Measurements from ENCODE around the gene LRMDA.

DNA sequence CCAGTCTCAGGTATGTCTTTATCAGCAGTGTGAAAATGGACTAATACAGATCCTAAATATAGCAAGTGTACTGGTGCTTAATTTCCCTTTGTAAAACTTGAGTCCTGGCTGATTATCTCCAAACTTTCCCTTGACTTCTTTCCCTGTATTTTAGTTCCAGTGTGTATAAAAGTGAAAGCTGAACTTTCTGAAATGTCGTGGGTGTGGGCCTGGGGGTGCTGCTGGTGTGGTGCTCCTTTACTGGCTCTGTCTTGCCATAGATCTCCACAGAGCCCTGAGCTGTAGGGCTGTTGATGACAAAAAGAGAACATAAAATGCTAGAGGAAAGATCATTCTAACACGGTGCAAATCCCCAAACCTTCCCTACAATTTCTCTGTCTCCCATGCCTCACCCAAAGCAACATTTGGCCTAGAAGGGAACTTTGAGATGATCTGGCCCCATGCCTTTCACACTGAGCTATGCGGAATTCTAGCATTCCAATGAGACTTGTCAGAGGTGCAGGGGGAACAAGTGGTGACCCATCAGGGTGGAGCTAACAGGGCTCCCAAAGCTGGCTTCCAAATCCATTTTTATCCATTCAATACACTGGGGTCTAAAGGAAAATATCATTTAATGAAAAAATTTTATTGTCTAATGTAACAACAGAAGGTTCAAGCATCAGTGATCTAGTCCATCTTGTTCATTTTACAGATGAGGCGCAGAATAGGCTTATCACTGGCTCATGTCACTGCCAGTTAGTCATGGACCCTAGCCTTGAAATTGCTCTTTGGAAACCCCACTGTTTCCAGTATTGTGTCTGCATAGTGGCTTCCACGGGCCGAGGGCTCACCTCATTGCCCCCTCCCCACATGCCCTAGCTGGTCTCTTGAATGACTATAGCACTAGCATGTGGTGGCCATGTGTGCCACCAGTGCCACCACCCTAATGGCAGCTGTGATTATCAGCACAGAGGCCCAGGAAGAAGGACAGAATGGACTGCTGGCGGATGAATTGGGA is 1000.9 kb downstream of the LRMDA start:
- TF ChIP-seq, protein P1, sequence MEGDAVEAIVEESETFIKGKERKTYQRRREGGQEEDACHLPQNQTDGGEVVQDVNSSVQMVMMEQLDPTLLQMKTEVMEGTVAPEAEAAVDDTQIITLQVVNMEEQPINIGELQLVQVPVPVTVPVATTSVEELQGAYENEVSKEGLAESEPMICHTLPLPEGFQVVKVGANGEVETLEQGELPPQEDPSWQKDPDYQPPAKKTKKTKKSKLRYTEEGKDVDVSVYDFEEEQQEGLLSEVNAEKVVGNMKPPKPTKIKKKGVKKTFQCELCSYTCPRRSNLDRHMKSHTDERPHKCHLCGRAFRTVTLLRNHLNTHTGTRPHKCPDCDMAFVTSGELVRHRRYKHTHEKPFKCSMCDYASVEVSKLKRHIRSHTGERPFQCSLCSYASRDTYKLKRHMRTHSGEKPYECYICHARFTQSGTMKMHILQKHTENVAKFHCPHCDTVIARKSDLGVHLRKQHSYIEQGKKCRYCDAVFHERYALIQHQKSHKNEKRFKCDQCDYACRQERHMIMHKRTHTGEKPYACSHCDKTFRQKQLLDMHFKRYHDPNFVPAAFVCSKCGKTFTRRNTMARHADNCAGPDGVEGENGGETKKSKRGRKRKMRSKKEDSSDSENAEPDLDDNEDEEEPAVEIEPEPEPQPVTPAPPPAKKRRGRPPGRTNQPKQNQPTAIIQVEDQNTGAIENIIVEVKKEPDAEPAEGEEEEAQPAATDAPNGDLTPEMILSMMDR (IDR thresholded peaks at IDR 0.05) = no peak
- no peak for TF ChIP-seq EP300 (IDR thresholded peaks at IDR 0.05; ENCODE audit: low read depth)
- no peak for TF ChIP-seq POLR2A (IDR thresholded peaks at IDR 0.05)

Data from transverse colon (tissue), 3 donors.